Sigmoid colon (tissue), 7 donors: ENCODE results near the gene SPATA17. TPM values are rescaled to one million over a fixed set of nuclear protein-coding genes. Genes with fewer than 3 reads are reported as not detected.

Experiments
- DNase-seq: peaks from one replicate; pipeline ENCODE4 v3.0.0-alpha.2; 2019
- H3K27ac ChIP-seq, 4 donors: fragments of 200-600 bp; sonication (generic); one replicate each; pipeline ENCODE4 v1.5.1; 2016 to 2019; ENCODE audit warnings: mild to moderate bottlenecking in 1 of 4
- H3K27me3 ChIP-seq, 3 donors: fragments of 200-600 bp; sonication (generic); one replicate each; pipeline ENCODE4 v1.5.1; 2019; ENCODE audit warnings: mild to moderate bottlenecking in 1 of 3
- H3K36me3 ChIP-seq, 4 donors: fragments of 200-600 bp; sonication (generic); one replicate each; pipeline ENCODE4 v1.5.1; 2016 to 2019
- H3K4me1 ChIP-seq, 4 donors: fragments of 200-600 bp; sonication (generic); one replicate each; pipeline ENCODE4 v1.5.1; 2017 to 2019
- H3K4me3 ChIP-seq, 4 donors: fragments of 200-600 bp; sonication (generic); one replicate each; pipeline ENCODE4 v1.5.1; 2017 to 2019; ENCODE audit warnings: mild to moderate bottlenecking in 2 of 4, moderate library complexity in 1 of 4
- H3K9me3 ChIP-seq, 4 donors: fragments of 200-600 bp in 3 of 4; sonication (generic) in 3 of 4; one replicate each; pipeline versions ENCODE4 v1.5.1 to v1.6.1; 2013 to 2019
- CTCF ChIP-seq, 4 experiments: fragments of 450-650 bp in 3 of 4; fragments of 200-600 bp in 1 of 4; IDR thresholded peaks; one replicate each; pipeline ENCODE4 v1.5.1; 2016 to 2019; ENCODE audit warnings: antibody characterized with exemption in 4 of 4, mild to moderate bottlenecking in 3 of 4, moderate library complexity in 2 of 4
- EP300 ChIP-seq, 4 donors: sonication (generic); formaldehyde crosslinking; IDR thresholded peaks; one replicate each; pipeline ENCODE4 v1.6.1; 2017; ENCODE audit warnings: antibody characterized with exemption in 4 of 4
- POLR2A ChIP-seq, 2 donors: fragments of 450-650 bp; IDR thresholded peaks; one replicate each; pipeline ENCODE4 v1.6.1; 2016; ENCODE audit warnings: antibody characterized with exemption in 2 of 2, mild to moderate bottlenecking in 2 of 2, moderate library complexity in 2 of 2
- POLR2AphosphoS5 ChIP-seq, 4 donors: sonication (generic); formaldehyde crosslinking; IDR thresholded peaks; one replicate each; pipeline ENCODE4 v1.6.1; 2017; ENCODE audit warnings: antibody characterized with exemption in 4 of 4
- WGBS, 2 donors: extraction: QIAGEN DNeasy Blood & Tissue Kit; methylation state at CpG; one replicate each; pipeline ENCODE4 v1.1.7; 2013; 5-methylcytosine and 5-hydroxymethylcytosine counted together
- intact Hi-C: fragments of 100-400 bp; cut with DNase I; formaldehyde crosslinking; loops from one replicate; pipeline ENCODE4 v1.15.1; 2023
- polyA plus RNA-seq, 3 donors: library from polyadenylated mRNA; stranded (reverse); fragments of 200-250 nt; gene quantifications; one replicate each; pipeline ENCODE4 v1.2.3, GENCODE V29; 2013
- total RNA-seq, 4 donors: library from RNA; depleted of rRNA; stranded (reverse); fragments of >200 nt; gene quantifications; one replicate each; pipeline ENCODE4 v1.1.0, GENCODE V29; 2016
- donor health status: healthy with polysubstance abuse.
- donor health status: Bipolar disorder and iron deficiency.
- donor health status: healthy.

Gene SPATA17
- total and polyA plus RNA-seq, 7 donors = 0.41 to 1.1 (median 0.47) TPM; not detected in 4

- Histone ChIP-seq H3K27me3 (no peaks in the 10 kb centered on the region), H3K27ac (no peak overlapping the region), H3K4me1 (no peaks in the 10 kb centered on the region), H3K36me3 (peaks cover 0 to 23% (median 2%) of the 10 kb centered on the region in 4 donors), H3K4me3 (no peak overlapping the region), H3K9me3 (no peaks in the 10 kb centered on the region)
- TF ChIP-seq POLR2AphosphoS5 (IDR thresholded peaks at IDR 0.05) (no peak), EP300 (IDR thresholded peaks at IDR 0.05) (no peak), CTCF (IDR thresholded peaks at IDR 0.05) (no peak), POLR2A (IDR thresholded peaks at IDR 0.05) (no peak)
- DNase-seq = no peak
- 79 to 82% methylated on average over 1 of the region's 1 CpG for WGBS, 2 donors
- intact Hi-C loops = no loop called here
Observed at GRCh38 chr1:217617126-217617525, 14.0 kb upstream of the SPATA17 start.

GRCh38 chr1:217620814-217621213 lies 10.3 kb upstream of the SPATA17 start:
- intact Hi-C loops = no loop called here
- Histone ChIP-seq H3K9me3 (no peaks in the 10 kb centered on the region), H3K27ac (no peak overlapping the region), H3K27me3 (no peaks in the 10 kb centered on the region), H3K36me3 (peaks cover 0 to 13% (median 2%) of the 10 kb centered on the region in 4 donors), H3K4me3 (no peak overlapping the region), H3K4me1 (no peaks in the 10 kb centered on the region)
- no peak for DNase-seq
- no peak for TF ChIP-seq POLR2AphosphoS5 (IDR thresholded peaks at IDR 0.05)
- WGBS, 2 donors = 81 to 92% methylated on average over 4 of the region's 4 CpGs

GRCh38 chr1:217622042-217622441 lies 9.1 kb upstream of the SPATA17 start:
- peaks cover 0 to under 1% (median 0%) of the 10 kb centered on the region in 4 donors for H3K4me1 ChIP-seq
- TF ChIP-seq POLR2AphosphoS5 (IDR thresholded peaks at IDR 0.05) (no peak), POLR2A (IDR thresholded peaks at IDR 0.05) (no peak), CTCF (IDR thresholded peaks at IDR 0.05) (no peak), EP300 (IDR thresholded peaks at IDR 0.05) (no peak)

GRCh38 chr1:217626321-217626720 lies 4.8 kb upstream of the SPATA17 start:
- 86 to 91% methylated on average over 2 of the region's 2 CpGs for WGBS, 2 donors
- H3K4me1 ChIP-seq = peaks cover 0 to 35% (median 14%) of the 10 kb centered on the region in 4 donors
- H3K36me3 ChIP-seq = no peaks in the 10 kb centered on the region
- no peaks in the 10 kb centered on the region for H3K9me3 ChIP-seq
- TF ChIP-seq EP300 (IDR thresholded peaks at IDR 0.05) = no peak
- no peak for TF ChIP-seq POLR2AphosphoS5 (IDR thresholded peaks at IDR 0.05)
- no peak for TF ChIP-seq POLR2A (IDR thresholded peaks at IDR 0.05)
- TF ChIP-seq CTCF (IDR thresholded peaks at IDR 0.05) = no peak
- DNase-seq = no peak
- no peak overlapping the region for H3K4me3 ChIP-seq
- intact Hi-C loops = no loop called here
- no peaks in the 10 kb centered on the region for H3K27me3 ChIP-seq
- no peak overlapping the region for H3K27ac ChIP-seq

More at GRCh38 chr1:217622042-217622441, 9.1 kb upstream of the SPATA17 start:
- 85 to 94% methylated on average over 3 of the region's 3 CpGs for WGBS, 2 donors
- H3K36me3 ChIP-seq = peaks cover 0 to 13% (median 2%) of the 10 kb centered on the region in 4 donors
- DNase-seq = no peak
- H3K4me3 ChIP-seq = no peak overlapping the region
- intact Hi-C loops = no loop called here
- H3K9me3 ChIP-seq = no peaks in the 10 kb centered on the region
- no peak overlapping the region for H3K27ac ChIP-seq
- H3K27me3 ChIP-seq = no peaks in the 10 kb centered on the region

- no peak overlapping the region for H3K4me3 ChIP-seq
- no peak overlapping the region for H3K27ac ChIP-seq
- TF ChIP-seq POLR2A (IDR thresholded peaks at IDR 0.05) = no peak
- no peak for TF ChIP-seq POLR2AphosphoS5 (IDR thresholded peaks at IDR 0.05)
- TF ChIP-seq CTCF (IDR thresholded peaks at IDR 0.05) = no peak
- TF ChIP-seq EP300 (IDR thresholded peaks at IDR 0.05) = no peak
- no peaks in the 10 kb centered on the region for H3K27me3 ChIP-seq
- WGBS, 2 donors = 7 to 16% methylated on average over 3 of the region's 3 CpGs
- no peaks in the 10 kb centered on the region for H3K9me3 ChIP-seq
- peaks cover 0 to 41% (median 21%) of the 10 kb centered on the region in 4 donors for H3K4me1 ChIP-seq
- no peaks in the 10 kb centered on the region for H3K36me3 ChIP-seq
- intact Hi-C loops = no loop called here
- no peak for DNase-seq
Observed at GRCh38 chr1:217627431-217627830, 3.7 kb upstream of the SPATA17 start.
